HG03103 (cell line): ENCODE data around the gene LAMA3.

Source experiments
- ATAC-seq: cut with Tn5 transposase; IDR thresholded peaks from one replicate; pipeline ENCODE4 v1.9.1; 2021; ENCODE audit warnings: low read depth; ENCODE audit not compliant: unreplicated experiment

The LAMA3 gene

GRCh38 chr18:23845988-23846630, 156.9 kb downstream of the LAMA3 start:
- ATAC-seq = no peak

GRCh38 chr18:23847321-23847986, 158.2 kb downstream of the LAMA3 start:
- ATAC-seq = no peak

DNA sequence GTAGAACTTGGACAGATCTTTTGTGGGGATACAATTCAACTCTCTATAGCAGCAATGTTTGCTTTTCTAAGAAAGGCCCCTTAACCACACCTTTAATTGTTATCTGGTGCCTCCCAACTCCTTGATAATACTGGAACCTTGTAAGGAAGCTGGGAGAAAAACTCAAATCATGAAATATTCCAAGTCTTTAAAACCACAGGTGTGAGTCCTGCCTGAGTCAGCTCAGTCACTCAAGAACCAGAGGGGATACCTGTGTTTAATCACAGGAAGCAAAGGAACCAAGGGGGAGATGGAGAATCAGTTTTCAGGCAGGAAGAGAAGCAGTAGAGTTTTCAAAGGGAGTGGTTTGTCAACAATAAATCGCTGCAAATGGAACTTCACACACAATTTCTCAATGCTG, 159.9 kb downstream of the LAMA3 start:
- ATAC-seq = no peak

DNA sequence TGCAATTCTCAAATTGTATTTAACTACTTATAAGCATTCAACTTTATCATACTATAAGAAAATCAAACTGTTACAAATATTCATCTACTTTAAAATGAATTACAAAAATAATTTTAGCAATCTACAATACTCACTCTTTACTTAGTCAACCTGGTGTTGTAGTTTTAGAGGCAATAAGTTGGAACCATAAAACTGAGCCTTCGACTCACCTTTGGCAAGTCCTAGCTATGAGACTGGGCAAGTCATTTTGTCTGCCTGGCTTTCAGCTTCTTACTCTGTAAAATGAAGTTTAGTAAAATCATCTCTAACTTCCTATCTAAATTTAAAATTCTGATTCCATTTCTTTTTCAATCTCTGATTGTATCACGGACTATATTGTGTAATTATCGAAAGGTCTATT, 161.0 kb downstream of the LAMA3 start:
- no peak for ATAC-seq

DNA sequence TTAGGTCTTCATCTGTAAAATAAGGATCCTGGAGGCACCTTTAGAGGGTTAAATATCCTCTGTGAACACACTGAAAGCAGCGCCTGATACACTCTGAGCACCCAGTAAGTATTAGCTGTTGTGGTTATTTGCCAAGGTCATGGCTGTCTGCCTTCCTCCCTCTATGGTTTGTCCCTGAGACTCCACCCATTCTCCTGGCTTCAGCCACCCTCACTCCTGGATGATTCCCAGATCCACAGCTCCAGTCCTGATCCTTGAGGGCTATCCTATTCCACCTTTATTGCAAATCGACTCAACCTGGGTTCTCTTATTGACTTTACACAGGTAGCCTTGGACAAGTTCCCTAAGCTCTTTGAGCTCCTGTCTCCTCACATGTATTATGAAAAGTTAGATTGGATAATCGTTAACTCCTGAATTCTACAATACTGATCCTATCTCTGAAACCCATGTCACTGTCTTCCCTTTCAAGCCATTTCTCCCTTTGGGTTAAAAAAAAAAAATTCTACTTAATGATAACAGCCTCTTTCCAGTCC, 162.3 kb downstream of the LAMA3 start:
- ATAC-seq = no peak

DNA sequence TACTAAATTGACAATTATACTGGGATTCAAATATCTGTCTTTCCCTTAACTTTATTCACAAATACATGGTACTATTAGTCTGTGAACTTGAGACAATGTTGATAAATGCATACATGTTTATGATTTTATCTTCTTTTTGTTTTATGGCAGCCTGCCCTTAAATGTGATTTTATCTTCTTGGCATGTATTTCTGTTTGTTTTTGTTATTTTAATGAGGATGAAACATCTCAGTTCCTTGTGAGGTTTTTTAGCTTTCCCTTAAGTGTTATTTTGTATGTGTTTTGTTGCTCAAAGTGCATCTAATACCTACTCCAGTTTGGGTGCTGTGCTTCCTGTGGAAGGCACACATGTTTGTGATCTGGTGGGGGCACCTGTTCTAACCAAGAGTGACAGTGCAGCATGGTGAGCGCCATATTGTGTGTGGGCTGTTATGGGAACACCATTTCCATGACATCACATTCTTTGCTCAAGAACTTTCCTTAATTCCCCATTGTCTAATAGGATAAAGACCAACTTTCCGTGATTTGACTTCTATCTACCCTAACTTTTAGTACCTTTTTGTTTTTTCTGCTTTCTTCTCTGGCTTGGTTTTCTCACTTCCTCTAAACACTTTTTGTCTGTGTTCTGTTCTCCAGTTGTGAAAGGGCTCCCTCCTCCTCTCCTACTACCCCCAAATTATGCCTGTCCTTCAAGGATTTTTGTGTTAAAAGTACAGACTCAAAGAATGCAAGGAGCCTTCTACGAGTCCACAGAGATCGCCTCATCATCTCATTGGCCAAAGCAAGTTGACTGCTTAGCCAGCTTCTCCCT, 163.2 kb downstream of the LAMA3 start:
- no peak for ATAC-seq

DNA sequence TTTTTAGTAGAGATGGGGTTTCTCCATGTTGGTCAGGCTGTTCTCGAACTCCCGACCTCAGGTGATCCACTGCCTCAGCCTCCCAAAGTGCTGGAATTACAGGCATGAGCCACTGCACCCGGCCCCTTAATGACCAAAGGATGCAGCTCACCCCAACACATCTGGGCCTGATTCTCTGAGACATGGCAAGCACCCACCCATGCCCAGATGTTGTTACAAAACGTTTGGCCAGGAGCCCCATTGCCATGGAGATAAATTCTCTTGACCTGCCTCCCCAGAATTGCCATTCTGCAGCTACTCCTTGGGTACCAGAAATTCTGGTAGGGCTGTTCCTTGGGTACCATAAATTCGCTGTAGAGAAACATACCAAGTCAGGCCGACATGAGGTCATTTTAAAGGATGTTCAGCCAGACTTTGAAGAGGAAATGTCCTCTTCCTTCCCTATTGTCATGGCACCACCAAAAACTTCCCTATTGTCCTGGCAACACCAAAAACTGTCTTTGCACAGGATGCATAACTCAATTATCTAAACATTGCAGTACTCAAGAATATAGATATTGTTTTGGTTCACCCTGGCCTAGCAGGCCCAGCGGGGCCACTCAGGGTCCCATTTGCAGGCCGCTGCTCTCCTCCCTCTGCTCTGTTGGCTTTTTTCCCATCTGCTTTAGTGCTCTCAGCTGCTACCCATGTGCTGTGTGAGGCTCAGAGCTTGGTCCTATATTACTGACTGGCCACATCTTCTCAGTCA, 164.4 kb downstream of the LAMA3 start:
- ATAC-seq = no peak

DNA sequence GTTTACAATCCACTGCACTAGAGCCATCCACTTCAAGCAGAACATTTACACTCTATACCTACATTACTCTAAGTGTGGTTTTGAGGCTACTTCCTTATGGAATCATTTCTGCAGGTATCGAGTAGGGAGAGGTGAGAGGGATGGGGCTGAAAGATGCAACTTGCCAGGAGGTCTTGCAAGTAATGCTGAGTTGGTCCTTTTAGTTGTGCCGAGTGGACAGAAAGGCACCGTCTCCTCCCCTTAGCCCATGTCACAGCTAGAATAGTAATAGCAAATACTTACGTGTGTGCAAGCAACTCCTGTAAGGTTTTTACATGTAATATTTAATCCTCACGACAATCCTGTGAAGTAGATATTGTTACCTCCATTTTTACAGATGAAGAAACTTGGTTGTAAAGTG, 166.5 kb downstream of the LAMA3 start:
- no peak for ATAC-seq

GRCh38 chr18:23856466-23857163, 167.4 kb downstream of the LAMA3 start:
- no peak for ATAC-seq

- no peak for ATAC-seq
Observed at GRCh38 chr18:23857164-23857552, 167.9 kb downstream of the LAMA3 start.

DNA sequence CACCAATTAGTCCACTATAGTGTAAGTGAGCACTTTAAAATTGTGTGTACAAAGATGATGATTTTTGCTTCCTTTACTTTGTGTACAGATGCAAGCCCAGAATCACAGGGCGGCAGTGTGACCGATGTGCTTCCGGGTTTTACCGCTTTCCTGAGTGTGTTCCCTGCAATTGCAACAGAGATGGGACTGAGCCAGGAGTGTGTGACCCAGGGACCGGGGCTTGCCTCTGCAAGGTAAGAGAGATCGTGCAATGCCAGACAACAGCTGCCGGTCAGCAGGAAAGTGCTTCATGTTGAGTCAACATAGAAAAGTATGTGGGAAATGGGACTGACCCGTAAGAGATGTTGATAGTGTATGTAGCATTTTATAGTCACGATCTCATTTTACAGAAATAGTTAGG, 168.5 kb downstream of the LAMA3 start:
- no peak for ATAC-seq

GRCh38 chr18:23859466-23860336, 170.4 kb downstream of the LAMA3 start:
- ATAC-seq = no peak

DNA sequence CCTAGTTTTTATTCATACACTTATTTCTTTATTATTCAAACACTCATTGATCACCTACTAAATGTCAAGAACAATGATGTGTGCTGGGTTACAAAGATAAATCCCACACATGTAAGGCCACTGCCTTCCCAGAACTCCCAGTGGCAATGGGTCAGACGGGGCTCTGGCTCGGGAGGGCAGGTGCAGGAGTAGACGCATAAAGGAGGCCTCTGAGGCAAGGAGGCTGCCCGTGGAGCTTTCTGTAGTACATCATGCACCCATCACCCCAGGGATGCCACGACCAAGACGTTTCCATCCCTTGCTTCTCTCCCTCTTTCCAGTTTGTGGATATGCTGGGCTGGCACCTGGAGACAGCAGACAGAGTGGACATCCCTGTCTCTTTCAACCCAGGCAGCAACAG, 172.1 kb downstream of the LAMA3 start:
- ATAC-seq = no peak

GRCh38 chr18:23861805-23862470, 172.7 kb downstream of the LAMA3 start:
- no peak for ATAC-seq

GRCh38 chr18:23864624-23865023, 175.4 kb downstream of the LAMA3 start:
- ATAC-seq = no peak

- no peak for ATAC-seq
Observed at GRCh38 chr18:23867006-23867405, 177.8 kb downstream of the LAMA3 start.

- ATAC-seq = no peak
Observed at GRCh38 chr18:23868136-23868785, 179.0 kb downstream of the LAMA3 start.

- ATAC-seq = no peak
Observed at GRCh38 chr18:23870676-23871380, 181.6 kb downstream of the LAMA3 start.
